GM18951 (cell line): ENCODE measurements around the gene VSTM5.

Experiments
- POLR2A ChIP-seq: IDR thresholded peaks from 4 replicates; pipeline ENCODE4 v1.6.1; 2011; ENCODE audit warnings: mild to moderate bottlenecking; ENCODE audit not compliant: insufficient read length, insufficient read depth; ENCODE audit errors: extremely low read depth
- in situ Hi-C: fragments of 300-500 bp; cut with MboI; formaldehyde crosslinking; loops from one replicate; pipeline ENCODE4 v1.12.0; 2022; ENCODE audit warnings: low sequenced_read_pairs, mixed read lengths, inconsistent platforms; ENCODE audit not compliant: unreplicated experiment

The VSTM5 gene

DNA sequence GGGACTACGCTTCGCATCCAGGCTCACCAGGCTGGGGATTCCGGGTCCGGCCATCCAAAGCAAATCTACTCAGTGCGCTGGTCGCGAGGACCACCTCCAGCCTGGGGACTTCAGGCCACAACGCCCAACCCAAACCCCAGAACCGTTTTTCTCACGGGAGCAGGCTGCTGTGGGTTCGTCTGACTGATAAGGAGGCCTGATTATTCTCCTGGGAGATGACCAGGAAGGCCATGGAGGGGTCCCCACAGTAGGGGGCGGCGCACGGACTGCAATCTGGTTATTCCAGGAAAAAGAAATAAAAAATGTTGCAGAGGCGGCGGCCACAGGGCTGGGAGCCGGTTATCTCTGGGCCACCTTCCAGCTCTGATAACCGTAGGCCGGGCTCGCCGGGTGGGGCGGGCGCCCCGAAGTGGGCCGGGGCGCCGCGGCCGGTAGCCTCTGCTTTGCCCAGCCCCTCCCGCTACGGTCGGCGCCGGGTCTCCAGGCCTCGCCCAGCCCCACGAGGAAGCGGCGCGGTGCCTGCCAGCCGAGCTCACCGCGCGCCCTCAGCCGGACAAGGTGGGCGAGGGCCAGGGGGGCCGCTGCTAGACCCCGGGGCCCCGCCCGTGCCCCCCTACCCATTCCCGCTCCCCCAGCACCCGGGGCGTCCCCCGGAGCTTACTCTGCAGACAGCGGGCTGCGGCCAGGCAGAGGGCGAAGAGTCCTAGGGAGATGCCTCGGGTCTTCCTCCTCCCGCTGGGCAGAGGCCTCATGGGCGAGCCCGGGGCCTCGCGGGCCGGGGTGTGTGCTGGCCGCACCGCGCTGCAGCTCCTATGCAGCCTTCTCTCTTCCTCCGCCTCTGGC lies 446 bp downstream of the VSTM5 start:
- TF ChIP-seq POLR2A: no peak
- in situ Hi-C loops: no loop called here

DNA sequence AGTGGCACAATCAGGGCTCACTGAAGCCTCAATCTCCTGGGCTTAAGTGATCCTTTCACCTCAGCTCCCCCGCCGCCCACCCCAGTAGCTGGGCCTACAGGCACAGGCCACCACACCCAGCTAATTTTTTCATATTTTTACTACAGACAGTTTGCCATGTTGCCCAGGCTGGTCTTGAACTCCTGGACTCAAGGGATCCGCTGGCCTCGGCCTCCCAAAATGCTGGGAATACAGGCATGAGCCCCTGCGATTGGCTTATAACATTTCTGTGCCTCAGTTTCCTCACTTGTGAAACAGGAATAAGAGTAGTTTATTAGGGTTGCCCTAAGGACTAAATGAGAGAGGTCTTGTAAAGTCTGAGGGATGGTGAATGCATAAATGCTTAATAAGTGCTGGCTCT lies 1.2 kb downstream of the VSTM5 start:
- in situ Hi-C loops: no loop called here

GRCh38 chr11:93846411-93846810 lies 4.0 kb downstream of the VSTM5 start:
- in situ Hi-C loops: no loop called here
- no peak for TF ChIP-seq POLR2A

More for the DNA sequence above, 1.2 kb downstream of the VSTM5 start:
- no peak for TF ChIP-seq POLR2A

- in situ Hi-C loops: no loop called here
- no peak for TF ChIP-seq POLR2A
These were observed 5.0 kb downstream of the VSTM5 start for GRCh38 chr11:93845181-93846092.

DNA sequence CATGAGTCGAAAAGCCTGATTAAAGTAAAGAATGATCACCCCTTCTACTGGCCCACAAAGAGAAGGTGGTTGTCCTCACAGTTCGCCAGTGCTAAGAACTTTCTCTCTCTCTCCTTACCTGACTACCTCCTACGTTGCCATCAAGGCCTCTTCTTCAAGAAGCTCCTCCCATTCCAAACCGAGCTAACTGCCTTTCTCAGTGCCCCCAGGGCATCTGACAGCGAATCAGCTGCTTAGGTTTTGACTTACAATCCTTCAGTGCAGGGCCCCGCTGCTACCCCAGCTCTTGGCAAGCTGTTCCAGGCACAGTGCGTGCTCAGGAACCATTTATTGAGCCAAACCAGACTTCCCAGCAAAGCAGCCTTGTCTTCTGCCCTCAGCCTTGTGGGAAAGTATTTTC lies 5.8 kb downstream of the VSTM5 start:
- in situ Hi-C loops: no loop called here

GRCh38 chr11:93843906-93844305 lies 6.5 kb downstream of the VSTM5 start:
- no peak for TF ChIP-seq POLR2A
- in situ Hi-C loops: no loop called here

More for the DNA sequence above, 5.8 kb downstream of the VSTM5 start:
- TF ChIP-seq POLR2A: no peak

- TF ChIP-seq POLR2A: no peak
- in situ Hi-C loops: no loop called here
These were observed 8.0 kb downstream of the VSTM5 start for GRCh38 chr11:93842461-93842860.

DNA sequence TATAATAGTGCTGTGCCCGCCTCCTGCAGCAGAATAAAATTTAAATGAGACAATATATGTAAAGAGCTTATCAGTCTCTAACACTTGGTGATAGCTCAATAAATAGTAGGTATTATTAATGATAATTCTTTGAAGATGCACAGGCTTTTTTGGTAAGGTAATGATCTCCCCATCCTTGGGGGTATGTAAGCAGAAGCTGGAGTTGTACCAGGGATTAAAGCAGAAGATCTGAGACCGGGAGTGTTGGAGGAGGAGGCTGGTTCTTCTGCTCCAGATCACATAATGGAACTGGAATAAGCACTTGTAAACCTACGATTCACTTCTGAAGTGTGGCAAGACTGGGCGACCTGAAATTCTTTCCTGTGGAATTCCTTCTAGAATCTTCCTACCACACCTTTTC lies 8.4 kb downstream of the VSTM5 start:
- no peak for TF ChIP-seq POLR2A
- in situ Hi-C loops: no loop called here

GRCh38 chr11:93841446-93841845 lies 9.0 kb downstream of the VSTM5 start:
- in situ Hi-C loops: no loop called here
- no peak for TF ChIP-seq POLR2A

DNA sequence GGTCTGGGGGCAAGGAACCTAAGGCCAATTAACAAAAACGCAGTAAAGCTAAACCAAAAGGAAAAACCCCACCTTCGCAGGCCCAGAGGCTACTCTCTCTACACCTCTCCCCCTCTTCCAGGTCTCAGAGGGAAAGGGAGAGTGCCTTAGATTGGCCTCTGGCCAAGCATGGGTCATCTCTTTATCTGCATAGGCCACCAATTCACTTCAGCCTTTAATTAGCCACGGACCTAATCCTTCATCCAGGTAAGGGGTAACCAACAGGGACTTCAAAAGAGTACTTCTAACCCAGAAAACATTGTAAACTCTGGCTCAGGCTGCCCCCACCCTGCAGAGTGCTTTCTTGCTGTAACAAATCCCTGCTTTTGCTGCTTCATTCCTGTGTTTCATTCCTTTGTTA lies 9.4 kb downstream of the VSTM5 start:
- in situ Hi-C loops: no loop called here
- no peak for TF ChIP-seq POLR2A

- in situ Hi-C loops: no loop called here
- TF ChIP-seq POLR2A: no peak
These were observed 10.2 kb downstream of the VSTM5 start for GRCh38 chr11:93840180-93840579.

DNA sequence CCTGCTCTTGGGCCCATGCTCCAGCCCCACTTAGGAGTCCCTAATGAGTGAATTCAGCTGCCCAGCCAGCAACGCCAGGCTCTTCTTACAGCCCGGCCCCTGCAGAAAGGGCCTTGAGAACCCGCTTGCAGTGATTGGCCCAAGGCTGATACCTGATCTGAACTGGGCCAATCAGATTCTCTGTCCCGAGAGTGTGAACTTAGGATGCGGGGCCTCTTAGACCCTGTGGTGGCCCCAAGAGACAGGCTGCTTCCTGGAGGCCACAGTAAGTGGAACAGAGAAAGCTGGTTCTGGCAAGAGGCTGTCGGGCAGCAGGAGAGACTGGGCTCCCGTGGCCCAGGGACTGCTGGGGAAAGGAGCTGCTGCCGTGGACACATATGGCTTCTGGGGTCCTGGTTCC lies 11.5 kb downstream of the VSTM5 start:
- no peak for TF ChIP-seq POLR2A

GRCh38 chr11:93832780-93833179 lies 17.6 kb downstream of the VSTM5 start:
- in situ Hi-C loops: no loop called here
- TF ChIP-seq POLR2A: no peak

More for the DNA sequence above, 11.5 kb downstream of the VSTM5 start:
- in situ Hi-C loops: no loop called here
